DND-41 (cell line): ENCODE results near the gene RAC2.

Experiments
- EZH2 ChIP-seq: IDR thresholded peaks from 3 replicates; pipeline ENCODE4 v1.6.1; 2012; ENCODE audit warnings: borderline replicate concordance, low read depth, mild to moderate bottlenecking, moderate library complexity, low read length, inconsistent platforms; ENCODE audit not compliant: severe bottlenecking
- TF ChIP-seq, protein P1 (sequence below): IDR thresholded peaks from 2 replicates; pipeline ENCODE4 v1.5.1; 2012; ENCODE audit warnings: borderline replicate concordance, low read length, moderate library complexity, mild to moderate bottlenecking; ENCODE audit not compliant: poor library complexity, severe bottlenecking; ENCODE audit errors: extremely low read depth

DNA sequence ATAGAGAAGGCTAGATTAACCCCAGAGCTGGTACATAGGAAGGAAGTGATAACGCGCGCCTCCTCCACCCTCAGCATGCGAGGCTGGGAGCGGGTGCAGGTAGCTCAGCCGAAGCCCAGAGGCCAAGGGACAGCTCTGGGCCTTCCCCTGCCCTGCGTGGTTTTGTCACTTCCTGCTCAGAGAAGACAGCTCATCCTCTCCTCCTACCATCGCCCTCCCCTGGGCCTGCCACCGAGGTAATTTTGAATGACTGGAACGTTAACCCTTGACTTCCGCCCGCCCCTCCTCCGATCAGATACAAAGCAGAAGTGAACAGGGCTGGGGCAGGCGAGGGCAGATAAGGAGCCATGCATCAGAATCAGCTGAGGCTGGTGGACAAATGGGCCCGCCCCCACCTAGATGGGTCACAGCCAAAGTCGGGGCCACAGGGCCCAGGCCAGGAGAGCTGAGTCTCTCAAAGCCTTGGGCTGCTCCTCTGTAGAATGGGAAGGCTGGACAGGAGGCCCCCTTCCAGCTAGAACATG, 1.6 kb downstream of the RAC2 start:
- TF ChIP-seq, protein P1, sequence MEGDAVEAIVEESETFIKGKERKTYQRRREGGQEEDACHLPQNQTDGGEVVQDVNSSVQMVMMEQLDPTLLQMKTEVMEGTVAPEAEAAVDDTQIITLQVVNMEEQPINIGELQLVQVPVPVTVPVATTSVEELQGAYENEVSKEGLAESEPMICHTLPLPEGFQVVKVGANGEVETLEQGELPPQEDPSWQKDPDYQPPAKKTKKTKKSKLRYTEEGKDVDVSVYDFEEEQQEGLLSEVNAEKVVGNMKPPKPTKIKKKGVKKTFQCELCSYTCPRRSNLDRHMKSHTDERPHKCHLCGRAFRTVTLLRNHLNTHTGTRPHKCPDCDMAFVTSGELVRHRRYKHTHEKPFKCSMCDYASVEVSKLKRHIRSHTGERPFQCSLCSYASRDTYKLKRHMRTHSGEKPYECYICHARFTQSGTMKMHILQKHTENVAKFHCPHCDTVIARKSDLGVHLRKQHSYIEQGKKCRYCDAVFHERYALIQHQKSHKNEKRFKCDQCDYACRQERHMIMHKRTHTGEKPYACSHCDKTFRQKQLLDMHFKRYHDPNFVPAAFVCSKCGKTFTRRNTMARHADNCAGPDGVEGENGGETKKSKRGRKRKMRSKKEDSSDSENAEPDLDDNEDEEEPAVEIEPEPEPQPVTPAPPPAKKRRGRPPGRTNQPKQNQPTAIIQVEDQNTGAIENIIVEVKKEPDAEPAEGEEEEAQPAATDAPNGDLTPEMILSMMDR = no peak
- no peak for TF ChIP-seq EZH2
